Upper lobe of right lung (tissue), 1 donor: ENCODE results near the gene DDC. TPM values are rescaled to one million over a fixed set of nuclear protein-coding genes. Genes with fewer than 3 reads are reported as not detected.

Experiments used
- ATAC-seq: fragments of 200-7000 bp; cut with Tn5 transposase; one replicate; pipeline ENCODE4 v1.9.1; 2020; ENCODE audit warnings: mild to moderate bottlenecking, moderate library complexity
- DNase-seq: peaks from one replicate; pipeline ENCODE4 v3.0.0-alpha.2; 2020
- H3K27ac ChIP-seq: fragments of 200-600 bp; one replicate; pipeline ENCODE4 v1.8.0; 2022
- H3K27me3 ChIP-seq: fragments of 200-600 bp; one replicate; pipeline ENCODE4 v1.8.0; 2022; ENCODE audit warnings: mild to moderate bottlenecking
- H3K36me3 ChIP-seq: fragments of 200-600 bp; one replicate; pipeline ENCODE4 v1.8.0; 2022
- H3K4me1 ChIP-seq: fragments of 200-600 bp; one replicate; pipeline ENCODE4 v1.8.0; 2022
- H3K4me3 ChIP-seq: fragments of 200-600 bp; one replicate; pipeline ENCODE4 v1.8.0; 2022; ENCODE audit warnings: mild to moderate bottlenecking
- H3K9me3 ChIP-seq: fragments of 200-600 bp; one replicate; pipeline ENCODE4 v1.8.0; 2022
- intact Hi-C: fragments of 100-400 bp; cut with DNase I; formaldehyde crosslinking; loops from one replicate; pipeline ENCODE4 v1.11.0; 2022
- total RNA-seq: library from RNA; stranded (reverse); fragmentation: NEBNext Ultra II Directional; extraction: Animal tissue kit (Norgen Biotek cat#: 25700); gene quantifications from one replicate; pipeline ENCODE4 v1.2.1, GENCODE V29; 2021
- TF ChIP-seq, protein P1 (sequence below): fragments of 200-600 bp; IDR thresholded peaks from one replicate; pipeline ENCODE4 v1.8.0; 2022; ENCODE audit warnings: antibody characterized with exemption
- donor health status: DM: no; HTN: yes; CAD: no; lungs with severe emphysema.

The DDC gene
- total RNA-seq, 1 donor from 2014 or later, result 3.1 TPM

DNA sequence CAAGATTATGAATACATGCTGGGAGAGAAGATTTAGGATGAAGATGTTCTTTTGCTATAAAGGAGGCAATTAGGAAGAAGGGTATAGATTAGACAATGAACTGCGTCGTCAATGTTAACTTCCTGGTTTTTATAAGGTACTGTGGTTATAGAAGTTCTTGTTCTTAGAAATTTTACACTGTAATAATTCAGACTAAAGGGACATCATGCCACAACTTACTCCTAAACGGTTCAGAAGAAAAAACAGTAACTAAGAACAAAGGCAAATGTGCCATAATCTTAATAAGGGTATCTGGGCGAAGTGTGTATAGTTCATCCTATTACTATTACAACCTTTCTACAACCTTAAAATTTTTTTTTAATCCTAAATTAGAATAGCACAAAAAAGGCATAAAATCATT lies 31.3 kb upstream of the DDC start:
- TF ChIP-seq, protein P1, sequence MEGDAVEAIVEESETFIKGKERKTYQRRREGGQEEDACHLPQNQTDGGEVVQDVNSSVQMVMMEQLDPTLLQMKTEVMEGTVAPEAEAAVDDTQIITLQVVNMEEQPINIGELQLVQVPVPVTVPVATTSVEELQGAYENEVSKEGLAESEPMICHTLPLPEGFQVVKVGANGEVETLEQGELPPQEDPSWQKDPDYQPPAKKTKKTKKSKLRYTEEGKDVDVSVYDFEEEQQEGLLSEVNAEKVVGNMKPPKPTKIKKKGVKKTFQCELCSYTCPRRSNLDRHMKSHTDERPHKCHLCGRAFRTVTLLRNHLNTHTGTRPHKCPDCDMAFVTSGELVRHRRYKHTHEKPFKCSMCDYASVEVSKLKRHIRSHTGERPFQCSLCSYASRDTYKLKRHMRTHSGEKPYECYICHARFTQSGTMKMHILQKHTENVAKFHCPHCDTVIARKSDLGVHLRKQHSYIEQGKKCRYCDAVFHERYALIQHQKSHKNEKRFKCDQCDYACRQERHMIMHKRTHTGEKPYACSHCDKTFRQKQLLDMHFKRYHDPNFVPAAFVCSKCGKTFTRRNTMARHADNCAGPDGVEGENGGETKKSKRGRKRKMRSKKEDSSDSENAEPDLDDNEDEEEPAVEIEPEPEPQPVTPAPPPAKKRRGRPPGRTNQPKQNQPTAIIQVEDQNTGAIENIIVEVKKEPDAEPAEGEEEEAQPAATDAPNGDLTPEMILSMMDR, result no peak
- intact Hi-C loops, result no loop called here
- peaks cover 25% of the 10 kb centered on the region for H3K36me3 ChIP-seq

DNA sequence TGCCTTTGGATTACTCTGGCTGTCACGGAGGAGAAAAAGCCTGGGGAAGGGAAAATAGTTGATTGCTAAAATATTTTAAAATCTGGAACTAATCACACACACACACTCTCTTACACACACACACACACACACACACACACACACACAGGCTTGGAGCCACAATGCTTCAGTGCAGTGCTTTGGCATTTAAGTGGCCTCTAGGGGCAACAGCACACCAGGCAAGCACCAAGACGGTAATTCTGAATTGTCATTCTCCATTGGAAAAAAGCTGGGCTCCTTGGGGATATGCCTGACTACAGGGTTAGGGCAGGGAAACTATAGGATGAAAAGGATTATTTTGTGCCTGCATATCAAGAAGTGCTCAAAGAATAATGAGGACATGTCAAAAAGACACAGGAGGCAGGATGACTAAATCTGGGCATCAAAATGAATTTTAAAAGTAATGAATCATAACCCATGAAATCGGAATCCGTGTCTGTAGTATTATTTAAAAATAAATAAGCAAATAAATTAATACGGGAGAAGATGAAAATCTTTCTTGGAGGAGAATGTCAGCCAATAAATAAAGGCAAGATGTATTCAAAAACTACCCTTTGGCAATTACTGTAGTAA lies 30.4 kb upstream of the DDC start:
- no peak for DNase-seq
- H3K36me3 ChIP-seq, result peaks cover 21% of the 10 kb centered on the region
- H3K4me1 ChIP-seq, result no peaks in the 10 kb centered on the region
- no peak overlapping the region for H3K4me3 ChIP-seq
- H3K27me3 ChIP-seq, result no peaks in the 10 kb centered on the region
- intact Hi-C loops, result no loop called here
- H3K27ac ChIP-seq, result no peak overlapping the region
- ATAC-seq, result peak; percentile 55
- no peaks in the 10 kb centered on the region for H3K9me3 ChIP-seq
- TF ChIP-seq, protein P1, result no peak

More for the DNA sequence above, 31.3 kb upstream of the DDC start:
- Histone ChIP-seq H3K4me3 (no peak overlapping the region), H3K27ac (no peak overlapping the region), H3K4me1 (no peaks in the 10 kb centered on the region), H3K9me3 (no peaks in the 10 kb centered on the region), H3K27me3 (no peaks in the 10 kb centered on the region)
- ATAC-seq (no peak), DNase-seq (no peak)

DNA sequence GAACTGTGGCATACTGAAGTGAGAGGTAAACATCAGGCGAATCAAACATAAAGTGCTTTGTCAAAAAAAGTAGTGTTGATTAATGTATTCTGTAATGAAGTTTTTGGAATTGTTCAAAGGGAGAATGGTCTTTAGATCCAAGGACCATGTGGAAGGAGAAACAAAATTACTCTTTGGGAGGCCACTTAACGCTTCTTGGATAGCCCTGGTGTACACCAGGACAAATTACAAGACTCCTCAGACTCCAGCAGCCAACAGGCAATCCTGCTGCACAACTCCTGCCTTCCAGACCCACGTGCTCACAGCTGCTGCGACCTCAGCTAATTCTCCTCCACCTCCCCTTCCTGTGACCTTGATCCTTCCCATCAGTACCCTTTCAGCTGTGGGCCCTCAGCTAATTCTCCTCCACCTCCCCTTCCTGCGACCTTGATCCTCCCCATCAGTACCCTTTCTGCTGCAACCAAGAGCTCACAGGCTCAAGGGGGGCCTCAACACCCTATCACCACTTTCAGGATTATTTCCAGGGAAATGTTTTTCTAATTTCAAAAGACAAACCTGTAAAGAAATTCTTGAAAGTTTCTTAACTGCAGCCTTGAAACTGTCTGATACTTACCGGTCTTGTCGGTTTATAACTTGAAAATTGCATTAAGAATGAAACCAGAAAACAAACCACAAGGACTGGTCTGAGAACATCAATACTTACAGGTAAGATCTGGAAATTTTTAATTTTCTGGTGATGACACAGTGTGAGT lies 29.7 kb upstream of the DDC start:
- Histone ChIP-seq H3K9me3 (no peaks in the 10 kb centered on the region), H3K36me3 (peaks cover 21% of the 10 kb centered on the region), H3K4me1 (no peaks in the 10 kb centered on the region), H3K4me3 (no peak overlapping the region), H3K27me3 (no peaks in the 10 kb centered on the region), H3K27ac (no peak overlapping the region)
- TF ChIP-seq, protein P1, result no peak
- no peak for ATAC-seq
- intact Hi-C loops, result no loop called here
- DNase-seq, result no peak

DNA sequence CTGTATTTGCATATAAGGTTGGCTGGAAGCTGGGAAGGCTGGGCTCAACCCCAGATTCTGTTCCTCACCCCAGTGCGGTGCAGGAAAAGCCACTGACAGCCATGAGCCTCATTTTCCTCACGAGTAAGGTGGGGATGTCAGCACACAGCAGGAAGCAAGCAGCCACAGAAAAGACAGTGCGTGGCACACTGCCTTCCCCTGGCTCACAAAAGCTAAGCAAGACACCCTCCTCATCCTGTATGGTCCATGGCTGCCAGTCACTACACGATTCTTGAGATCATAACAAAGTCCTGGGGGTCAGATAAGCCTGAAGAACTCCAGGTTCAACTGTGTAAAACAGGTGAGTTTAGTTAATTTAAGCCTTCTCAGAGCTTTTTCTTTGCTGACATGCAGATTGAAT lies 28.9 kb upstream of the DDC start:
- ATAC-seq (no peak), DNase-seq (no peak)
- Histone ChIP-seq H3K27me3 (no peaks in the 10 kb centered on the region), H3K4me3 (no peak overlapping the region), H3K4me1 (no peaks in the 10 kb centered on the region), H3K9me3 (no peaks in the 10 kb centered on the region), H3K27ac (no peak overlapping the region), H3K36me3 (peaks cover 21% of the 10 kb centered on the region)
- intact Hi-C loops, result no loop called here
- TF ChIP-seq, protein P1, result no peak

DNA sequence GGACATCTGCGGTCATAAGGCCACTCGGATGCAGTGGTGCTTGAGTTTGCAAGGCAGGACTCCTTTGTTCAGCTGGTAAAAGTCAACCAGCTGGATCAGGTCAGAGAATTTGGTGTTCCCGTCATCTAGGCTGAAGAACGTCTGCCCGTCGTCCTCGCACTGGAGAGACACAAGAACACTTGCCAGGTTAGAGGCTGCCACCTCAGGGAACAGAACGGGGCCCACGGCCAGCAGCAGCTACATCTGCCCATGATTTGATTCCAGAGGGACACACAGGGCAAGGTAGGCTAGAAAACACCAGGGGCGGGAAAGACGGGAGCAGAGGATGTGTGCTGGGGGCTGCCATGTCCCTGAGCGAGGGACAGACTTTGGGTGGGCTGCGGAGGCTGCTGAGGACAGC lies 27.7 kb upstream of the DDC start:
- no peak for ATAC-seq
- Histone ChIP-seq H3K36me3 (peaks cover 21% of the 10 kb centered on the region), H3K9me3 (no peaks in the 10 kb centered on the region), H3K4me1 (no peaks in the 10 kb centered on the region), H3K27me3 (no peaks in the 10 kb centered on the region), H3K4me3 (no peak overlapping the region), H3K27ac (no peak overlapping the region)
- no peak for DNase-seq
- TF ChIP-seq, protein P1, result no peak
- intact Hi-C loops, result no loop called here
